Mammary epithelial cell (primary cell): ENCODE data around the gene CDH13.

Experiments used
- CTCF ChIP-seq, 2 donors: IDR thresholded peaks in 1 of 2; conservative IDR thresholded peaks in 1 of 2; 2 replicates each; pipeline ENCODE4 v1.5.1; 2011 to 2012; ENCODE audit warnings: inconsistent platforms in 2 of 2, low read length in 2 of 2, mild to moderate bottlenecking in 2 of 2, control low read depth in 1 of 2, low read depth in 1 of 2; ENCODE audit not compliant: insufficient read depth in 1 of 2; ENCODE audit errors: extremely low read depth in 1 of 2
- EZH2 ChIP-seq: IDR thresholded peaks from 2 replicates; pipeline ENCODE4 v1.6.1; 2012; ENCODE audit warnings: low read length, inconsistent platforms, borderline replicate concordance

- TF ChIP-seq CTCF (conservative IDR thresholded peaks at IDR 0.05 in 1 of 2, IDR thresholded peaks at IDR 0.05 in 1 of 2; ENCODE audit: extremely low read depth in 1 of 2, insufficient read depth in 1 of 2, low read depth in 1 of 2, low read length in 2 of 2) (no peak), EZH2 (no peak)
Measured at GRCh38 chr16:83807710-83808572, 1181.2 kb downstream of the CDH13 start, which contains the start of gene HSBP1.
